Upper lobe of left lung (tissue), 6 donors: ENCODE data around the gene M1AP. TPM values are rescaled to one million over a fixed set of nuclear protein-coding genes. Genes with fewer than 3 reads are reported as not detected.

ENCODE experiments used
- ATAC-seq, 2 donors: fragments of 200-7000 bp; cut with Tn5 transposase; one replicate each; pipeline ENCODE4 v1.9.1; 2022; ENCODE audit warnings: mild to moderate bottlenecking in 2 of 2, moderate library complexity in 2 of 2; ENCODE audit not compliant: low FRiP score in 2 of 2
- DNase-seq, 2 donors: peaks; one replicate each; pipeline ENCODE4 v3.0.0-alpha.2; 2019 to 2020
- H3K27ac ChIP-seq, 4 donors: fragments of 200-600 bp; sonication (generic); one replicate each; pipeline ENCODE4 v1.5.1; 2016 to 2019
- H3K27me3 ChIP-seq, 4 donors: fragments of 200-600 bp; sonication (generic); one replicate each; pipeline ENCODE4 v1.5.1; 2017 to 2019
- H3K36me3 ChIP-seq, 4 donors: fragments of 200-600 bp; sonication (generic); one replicate each; pipeline ENCODE4 v1.5.1; 2016 to 2019
- H3K4me1 ChIP-seq, 4 donors: fragments of 200-600 bp; sonication (generic); one replicate each; pipeline ENCODE4 v1.5.1; 2018 to 2019
- H3K4me3 ChIP-seq, 4 donors: fragments of 200-600 bp; sonication (generic); one replicate each; pipeline ENCODE4 v1.5.1; 2017 to 2019; ENCODE audit warnings: mild to moderate bottlenecking in 2 of 4, moderate library complexity in 1 of 4
- H3K9me3 ChIP-seq, 4 donors: fragments of 200-600 bp; sonication (generic); one replicate each; pipeline ENCODE4 v1.5.1; 2018 to 2019
- EP300 ChIP-seq, 4 donors: sonication (generic); formaldehyde crosslinking; IDR thresholded peaks; one replicate each; pipeline ENCODE4 v1.5.1; 2017; ENCODE audit warnings: antibody characterized with exemption in 4 of 4, control low read depth in 2 of 4
- POLR2A ChIP-seq, 4 donors: fragments of 450-650 bp; IDR thresholded peaks; one replicate each; pipeline ENCODE4 v1.5.1; 2016 to 2017; ENCODE audit warnings: antibody characterized with exemption in 4 of 4, mild to moderate bottlenecking in 2 of 4
- POLR2AphosphoS5 ChIP-seq, 2 donors: sonication (generic); formaldehyde crosslinking; IDR thresholded peaks; one replicate each; pipeline ENCODE4 v1.5.1; 2017; ENCODE audit warnings: antibody characterized with exemption in 2 of 2
- WGBS, 2 donors: methylation state at CpG; one replicate each; pipeline ENCODE4 v1.1.5; 2017 to 2018; 5-methylcytosine and 5-hydroxymethylcytosine counted together
- total RNA-seq, 6 donors: library from RNA; depleted of rRNA in 4 of 6; stranded (reverse); fragments of >200 nt in 4 of 6; gene quantifications; one replicate each; pipeline versions ENCODE4 v1.1.0 to v1.2.1, GENCODE V29; 2016 to 2021
- TF ChIP-seq, protein P1 (sequence below), 6 experiments: fragments of 450-650 bp in 4 of 6; fragments of 200-600 bp in 2 of 6; sonication (generic) in 2 of 6; IDR thresholded peaks; one replicate each; pipeline ENCODE4 v1.5.1; 2016 to 2019; ENCODE audit warnings: antibody characterized with exemption in 6 of 6
- donor health status: DM: no; HTN: no; CAD: no; lungs with moderate emphysema.
- donor health status: DM: no; HTN: yes; CAD: no; lungs with severe emphysema.

Gene M1AP
- total RNA-seq, 6 donors from 2014 or later = 0.91 to 6.3 (median 2.2) TPM; not detected in 2

DNA sequence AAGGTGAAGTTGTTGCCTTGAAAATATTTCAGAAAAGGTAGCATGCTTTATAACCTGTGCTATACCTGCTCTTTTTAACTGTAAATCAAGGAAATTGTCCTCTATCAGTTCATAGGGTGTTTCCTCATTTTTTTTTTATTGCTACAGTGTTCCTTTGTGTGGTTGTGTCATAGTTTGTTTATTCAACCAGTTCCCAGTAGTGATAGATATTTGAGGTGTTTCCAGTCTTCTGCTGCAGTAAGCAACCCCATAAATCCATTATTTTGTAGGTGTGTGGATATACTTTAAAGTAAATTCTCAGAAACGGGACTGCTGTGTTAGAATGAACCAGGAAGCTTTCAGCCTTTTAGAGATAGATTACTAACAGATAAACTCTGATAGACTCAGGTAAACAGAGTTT is 45.5 kb upstream of the M1AP start:
- H3K27ac ChIP-seq = no peak overlapping the region
- TF ChIP-seq EP300 (IDR thresholded peaks at IDR 0.05) (no peak), POLR2AphosphoS5 (IDR thresholded peaks at IDR 0.05) (no peak)
- DNase-seq (no peak), ATAC-seq (no peak)
- H3K4me3 ChIP-seq = no peak overlapping the region
- WGBS, 2 donors = 44 to 55% methylated on average over 1 of the region's 1 CpG
- H3K36me3 ChIP-seq = no peaks in the 10 kb centered on the region
- no peaks in the 10 kb centered on the region for H3K27me3 ChIP-seq
- H3K9me3 ChIP-seq = no peaks in the 10 kb centered on the region
- H3K4me1 ChIP-seq = peaks cover 0 to 14% (median 10%) of the 10 kb centered on the region in 4 donors

DNA sequence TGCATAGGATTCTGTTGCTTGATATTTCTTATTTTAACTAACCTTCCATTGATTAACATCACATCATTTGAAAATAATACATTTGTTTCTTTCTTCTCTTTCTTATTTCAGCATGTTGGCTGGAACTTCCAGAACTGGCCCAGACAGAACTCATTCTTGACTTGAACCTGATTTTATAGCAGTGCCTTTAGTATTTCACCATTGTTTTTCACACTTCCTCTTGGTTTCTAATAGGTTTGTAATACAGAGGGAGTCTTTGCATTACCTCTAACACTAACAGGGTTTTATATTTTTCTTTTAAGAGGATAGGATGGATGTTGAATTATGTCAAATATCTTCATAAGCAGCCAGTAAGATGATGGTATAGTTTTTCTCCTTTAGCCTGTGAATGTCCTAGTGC is 45.1 kb upstream of the M1AP start:
- TF ChIP-seq POLR2A (IDR thresholded peaks at IDR 0.05) (no peak), EP300 (IDR thresholded peaks at IDR 0.05) (no peak), POLR2AphosphoS5 (IDR thresholded peaks at IDR 0.05) (no peak)
- TF ChIP-seq, protein P1, sequence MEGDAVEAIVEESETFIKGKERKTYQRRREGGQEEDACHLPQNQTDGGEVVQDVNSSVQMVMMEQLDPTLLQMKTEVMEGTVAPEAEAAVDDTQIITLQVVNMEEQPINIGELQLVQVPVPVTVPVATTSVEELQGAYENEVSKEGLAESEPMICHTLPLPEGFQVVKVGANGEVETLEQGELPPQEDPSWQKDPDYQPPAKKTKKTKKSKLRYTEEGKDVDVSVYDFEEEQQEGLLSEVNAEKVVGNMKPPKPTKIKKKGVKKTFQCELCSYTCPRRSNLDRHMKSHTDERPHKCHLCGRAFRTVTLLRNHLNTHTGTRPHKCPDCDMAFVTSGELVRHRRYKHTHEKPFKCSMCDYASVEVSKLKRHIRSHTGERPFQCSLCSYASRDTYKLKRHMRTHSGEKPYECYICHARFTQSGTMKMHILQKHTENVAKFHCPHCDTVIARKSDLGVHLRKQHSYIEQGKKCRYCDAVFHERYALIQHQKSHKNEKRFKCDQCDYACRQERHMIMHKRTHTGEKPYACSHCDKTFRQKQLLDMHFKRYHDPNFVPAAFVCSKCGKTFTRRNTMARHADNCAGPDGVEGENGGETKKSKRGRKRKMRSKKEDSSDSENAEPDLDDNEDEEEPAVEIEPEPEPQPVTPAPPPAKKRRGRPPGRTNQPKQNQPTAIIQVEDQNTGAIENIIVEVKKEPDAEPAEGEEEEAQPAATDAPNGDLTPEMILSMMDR (IDR thresholded peaks at IDR 0.05) = no peak
- Histone ChIP-seq H3K9me3 (no peaks in the 10 kb centered on the region), H3K36me3 (no peaks in the 10 kb centered on the region), H3K27ac (no peak overlapping the region), H3K4me1 (peaks cover 0 to 14% (median 10%) of the 10 kb centered on the region in 4 donors), H3K27me3 (no peaks in the 10 kb centered on the region), H3K4me3 (no peak overlapping the region)
- no peak for DNase-seq
- ATAC-seq = no peak

DNA sequence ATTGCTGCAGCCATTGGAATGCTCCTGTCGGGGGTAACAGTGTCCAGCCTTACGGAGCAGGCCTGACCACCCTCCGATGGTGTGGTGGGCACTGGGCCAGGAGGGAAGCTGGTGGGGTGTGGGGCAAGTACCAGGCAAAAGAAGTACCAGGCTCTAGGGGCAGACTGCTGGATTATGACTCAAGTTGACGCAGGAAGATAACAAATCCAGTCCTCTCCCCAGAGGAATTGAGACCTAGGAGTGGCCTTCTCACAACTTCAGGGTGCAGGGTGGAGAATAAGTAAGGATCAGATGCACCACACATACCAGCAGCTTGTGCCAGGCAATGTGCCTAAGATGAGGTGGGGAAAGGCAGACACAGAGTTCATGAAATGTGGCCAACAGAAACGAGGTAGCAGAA is 43.8 kb upstream of the M1AP start:
- ATAC-seq = no peak
- Histone ChIP-seq H3K4me3 (no peak overlapping the region), H3K27me3 (no peaks in the 10 kb centered on the region), H3K27ac (no peak overlapping the region), H3K4me1 (peaks cover 0 to 14% (median 10%) of the 10 kb centered on the region in 4 donors), H3K9me3 (no peaks in the 10 kb centered on the region), H3K36me3 (no peaks in the 10 kb centered on the region)
- DNase-seq = peak in 1 of 2 donors; percentile 16
- TF ChIP-seq POLR2A (IDR thresholded peaks at IDR 0.05) (no peak), EP300 (IDR thresholded peaks at IDR 0.05) (no peak), POLR2AphosphoS5 (IDR thresholded peaks at IDR 0.05) (no peak)
- TF ChIP-seq, protein P1 (IDR thresholded peaks at IDR 0.05) = no peak
- WGBS, 2 donors = 82% methylated on average over 5 of the region's 5 CpGs

DNA sequence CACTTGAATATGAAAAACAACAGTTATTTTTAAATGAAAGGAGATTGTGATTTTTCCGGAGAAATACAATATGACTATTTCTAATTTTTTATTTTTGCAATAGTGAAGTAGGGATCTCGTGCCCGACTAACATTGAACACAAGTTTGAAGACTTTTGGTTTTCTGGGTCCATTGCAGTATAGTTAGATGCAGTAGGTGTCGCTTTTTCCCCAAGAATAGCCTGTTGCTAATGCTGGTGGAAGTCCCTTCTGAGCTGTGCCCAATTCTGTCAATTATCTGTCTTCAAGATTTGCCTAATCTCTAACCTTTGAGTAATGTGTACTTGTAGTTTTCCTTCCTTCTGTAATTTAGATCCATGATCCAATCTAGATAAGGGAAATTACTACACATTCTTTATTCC is 42.4 kb upstream of the M1AP start:
- H3K27me3 ChIP-seq = no peaks in the 10 kb centered on the region
- H3K36me3 ChIP-seq = no peaks in the 10 kb centered on the region
- peak in 1 of 2 donors; percentile 85 for ATAC-seq
- no peak for TF ChIP-seq POLR2AphosphoS5 (IDR thresholded peaks at IDR 0.05)
- TF ChIP-seq, protein P1 (IDR thresholded peaks at IDR 0.05) = peak; percentile 29 to 72 (median 62)
- H3K4me1 ChIP-seq = peaks cover 0 to 14% (median 10%) of the 10 kb centered on the region in 4 donors
- WGBS, 2 donors = 4 to 8% methylated on average over 4 of the region's 4 CpGs
- H3K4me3 ChIP-seq = no peak overlapping the region
- peak in 1 of 2 donors; percentile 33 for DNase-seq
- no peaks in the 10 kb centered on the region for H3K9me3 ChIP-seq
- H3K27ac ChIP-seq = no peak overlapping the region

DNA sequence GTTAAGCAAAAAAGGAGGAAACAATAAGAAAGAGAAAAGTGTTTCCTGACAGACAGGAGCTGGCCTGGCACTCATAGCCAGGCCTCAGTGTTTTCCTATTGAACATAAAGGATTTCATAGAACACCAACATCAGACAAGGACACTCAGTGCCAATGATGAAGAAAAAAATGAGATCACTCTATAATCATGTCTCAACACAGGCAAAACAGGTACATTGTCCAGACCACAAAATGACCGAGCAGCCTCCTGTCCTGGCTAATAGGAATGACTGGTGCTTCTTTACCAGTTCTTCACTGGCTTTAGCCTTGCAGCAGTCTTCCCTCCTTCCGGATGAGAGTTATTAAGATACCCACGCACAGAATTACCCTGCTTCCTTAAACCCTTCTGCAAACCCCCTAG is 41.5 kb upstream of the M1AP start:
- no peak overlapping the region for H3K27ac ChIP-seq
- DNase-seq = no peak
- TF ChIP-seq EP300 (IDR thresholded peaks at IDR 0.05) (no peak), POLR2AphosphoS5 (IDR thresholded peaks at IDR 0.05) (no peak), POLR2A (IDR thresholded peaks at IDR 0.05) (no peak)
- TF ChIP-seq, protein P1 (IDR thresholded peaks at IDR 0.05) = no peak
- peaks cover 0 to 14% (median 9%) of the 10 kb centered on the region in 4 donors for H3K4me1 ChIP-seq
- H3K9me3 ChIP-seq = no peaks in the 10 kb centered on the region
- no peaks in the 10 kb centered on the region for H3K36me3 ChIP-seq
- H3K4me3 ChIP-seq = no peak overlapping the region
- H3K27me3 ChIP-seq = no peaks in the 10 kb centered on the region
- WGBS, 2 donors = 83 to 94% methylated on average over 3 of the region's 3 CpGs
- no peak for ATAC-seq
